T1000 (cell line): ENCODE data around the gene SEMA6B.
"Not testable (repeated sequence)": the region's sequence is repeated elsewhere in the genome, so short reads cannot be mapped to it uniquely, and the experiment has no call there.

Source experiments
- DNase-seq: peaks from one replicate; lab custom pipeline; 2025; ENCODE audit warnings: mixed read lengths; lab: John Stamatoyannopoulos, UW

The SEMA6B gene

GRCh38 chr19:4559569-4559968, at the start of gene SEMA6B:
TSS of gene SEMA6B (minus strand) at chr19:4559684. CDS start at chr19:4558457, 1,227 bp downstream.
- DNase-seq, result no peak

- no peak for DNase-seq
Observed at GRCh38 chr19:4606921-4607678, 47.6 kb upstream of the SEMA6B start.

DNA sequence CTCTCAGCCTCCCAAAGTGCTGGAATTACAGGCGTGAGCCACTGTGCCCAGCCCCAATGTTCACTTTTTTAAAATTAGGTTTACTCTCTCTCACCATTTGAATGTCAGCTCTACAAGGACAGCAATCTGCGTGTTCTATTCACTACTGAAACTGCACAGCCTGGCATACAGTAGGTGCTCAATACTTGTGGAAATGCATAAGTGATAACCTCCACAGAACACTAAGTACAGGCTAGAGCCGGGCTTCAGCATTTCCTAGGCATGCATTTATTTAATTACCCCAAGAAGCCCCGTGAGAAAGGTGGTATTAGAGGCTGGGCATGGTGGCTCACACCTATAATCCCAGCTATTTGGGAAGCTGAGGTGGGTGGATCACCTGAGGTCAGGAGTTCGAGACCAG, 46.7 kb upstream of the SEMA6B start:
- no peak for DNase-seq

- no peak for DNase-seq
Observed at GRCh38 chr19:4604912-4605311, 45.4 kb upstream of the SEMA6B start.

DNA sequence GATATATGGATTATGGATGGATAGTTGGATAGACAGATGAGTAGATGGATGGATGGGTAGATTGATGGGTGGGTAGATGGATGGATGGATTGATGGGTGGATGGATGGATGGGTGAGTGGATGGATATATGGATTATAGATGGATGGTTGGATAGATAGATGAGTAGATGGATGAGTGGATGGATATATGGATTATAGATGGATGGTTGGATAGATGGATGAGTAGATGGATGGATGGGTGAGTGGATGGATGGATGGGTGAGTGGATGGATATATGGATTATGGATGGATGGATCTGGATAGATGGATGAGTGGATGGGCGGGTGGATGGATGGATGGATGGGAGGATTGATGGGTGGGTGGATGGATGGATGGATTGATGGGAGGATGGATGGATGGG, 43.4 kb upstream of the SEMA6B start:
- DNase-seq, result no peak

GRCh38 chr19:4602173-4602788, 42.8 kb upstream of the SEMA6B start:
- DNase-seq, result no peak

- DNase-seq, result no peak
Observed at GRCh38 chr19:4600893-4601292, 41.4 kb upstream of the SEMA6B start.

DNA sequence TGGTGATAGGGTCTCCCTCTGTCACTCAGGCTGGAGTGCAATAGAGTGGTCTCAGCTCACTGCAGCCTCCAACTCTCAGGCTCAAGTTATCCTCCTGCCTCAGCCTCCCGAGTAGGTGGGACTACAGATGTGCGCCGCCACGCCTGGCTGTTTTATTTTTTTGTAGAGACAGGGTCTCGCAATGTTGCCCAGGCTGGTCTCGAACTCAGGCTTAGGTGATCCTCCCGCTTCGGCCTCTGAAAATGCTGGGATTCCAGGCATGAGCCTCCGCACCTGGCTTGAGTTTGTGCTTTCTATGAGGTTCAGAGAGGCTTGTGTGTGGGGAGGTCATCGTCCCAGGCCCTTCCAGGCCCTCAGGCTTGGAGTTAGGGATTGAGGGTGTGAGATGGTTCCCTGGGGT, 40.6 kb upstream of the SEMA6B start:
- no peak for DNase-seq

GRCh38 chr19:4598712-4599111, 39.2 kb upstream of the SEMA6B start:
- no peak for DNase-seq

- DNase-seq, result no peak
Observed at GRCh38 chr19:4597975-4598671, 38.6 kb upstream of the SEMA6B start.

DNA sequence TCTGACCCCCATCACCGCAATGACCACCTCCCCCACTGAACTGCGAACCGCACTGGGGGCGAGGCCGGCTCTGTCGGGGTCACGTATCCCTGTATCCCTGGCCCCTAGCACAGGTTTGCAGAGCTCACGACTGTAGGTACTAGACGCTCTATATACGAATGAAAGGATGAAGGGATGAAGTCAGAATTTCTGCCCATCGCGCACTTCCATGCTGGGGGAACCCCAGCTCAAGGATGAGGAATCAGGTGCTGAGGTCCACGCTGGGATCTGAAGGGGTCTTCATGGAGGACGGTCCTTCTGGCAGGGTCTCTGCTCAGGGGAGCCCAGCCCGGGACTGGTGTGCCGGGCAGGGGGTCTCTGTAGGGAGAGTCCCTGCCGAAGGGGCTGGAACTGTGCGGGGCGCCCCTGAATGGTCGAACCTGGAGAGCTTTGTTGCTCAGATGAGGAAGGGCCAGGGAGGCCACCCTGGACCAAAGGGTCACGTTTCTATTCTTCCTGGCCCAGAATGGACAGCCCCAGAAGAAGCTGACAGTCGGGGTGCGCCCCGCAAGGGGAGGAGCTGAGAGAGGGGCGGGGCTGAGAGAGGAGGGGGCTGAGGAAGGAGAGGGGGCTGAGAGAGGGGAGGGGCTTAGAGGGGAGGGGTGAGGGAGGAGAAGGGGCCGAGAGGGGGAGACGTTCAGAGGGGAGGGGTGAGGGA, 37.9 kb upstream of the SEMA6B start:
- DNase-seq, result no peak

DNA sequence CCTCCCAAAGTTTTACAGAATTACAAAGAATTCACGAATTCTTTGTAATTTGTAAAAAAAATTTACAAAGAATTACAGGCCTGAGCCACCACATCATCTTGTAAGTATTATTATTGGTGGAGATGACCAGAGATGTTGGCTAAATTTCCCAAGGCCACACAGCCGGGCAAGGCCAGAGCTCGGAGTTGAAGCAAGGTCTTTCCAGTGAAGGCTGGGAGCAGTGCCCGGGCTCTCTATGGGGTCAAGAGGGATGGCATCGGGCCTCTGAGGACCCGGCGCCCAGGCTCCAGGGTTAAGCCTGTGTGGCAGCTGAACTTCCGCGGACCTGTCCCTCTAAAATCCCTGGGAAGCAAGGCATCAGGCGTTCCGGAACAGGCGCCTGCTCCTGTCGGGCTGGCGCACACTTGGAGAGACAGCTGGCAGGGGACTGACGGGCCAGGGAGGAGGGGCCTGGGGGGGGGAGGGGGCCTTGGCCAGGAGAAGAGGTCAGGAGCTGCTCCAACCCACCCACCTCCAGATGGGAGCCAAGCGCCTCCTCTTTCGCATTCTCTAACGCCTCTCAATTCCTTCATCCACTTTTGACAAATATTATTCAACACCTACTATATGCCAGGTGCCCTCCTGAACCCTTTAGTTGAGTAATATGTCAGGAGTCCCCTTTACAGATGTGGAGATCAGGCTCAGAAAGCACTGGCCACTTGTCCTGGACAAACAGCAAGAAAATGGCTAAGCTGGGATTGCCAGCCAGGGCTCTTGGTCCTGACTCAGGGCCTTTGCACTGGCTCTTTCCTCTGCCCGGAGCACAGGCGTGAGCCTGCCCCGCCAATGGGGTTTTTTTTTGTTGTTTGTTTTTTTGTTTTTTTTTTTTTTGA, 36.8 kb upstream of the SEMA6B start:
- DNase-seq, result no peak

DNA sequence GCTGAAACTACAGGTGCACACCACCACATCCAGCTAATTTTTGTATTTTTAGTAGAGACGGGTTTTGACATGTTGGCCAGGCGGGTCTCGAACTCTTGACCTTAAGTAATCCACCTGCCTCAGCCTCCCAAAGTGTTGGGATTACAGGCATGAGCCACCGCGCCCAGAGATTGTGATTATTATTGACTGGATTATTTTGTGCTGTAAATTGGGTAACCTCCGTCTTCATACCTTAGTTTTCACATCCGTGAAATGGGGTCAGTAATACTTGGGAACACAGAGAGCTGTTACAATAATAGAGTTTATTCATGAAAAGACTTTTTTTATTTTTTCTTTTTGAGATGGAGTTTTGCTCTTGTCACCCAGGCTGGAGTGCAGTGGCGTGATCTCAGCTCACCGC, 35.7 kb upstream of the SEMA6B start:
- not testable (repeated sequence) for DNase-seq

GRCh38 chr19:4594201-4594600, 34.7 kb upstream of the SEMA6B start:
- no peak for DNase-seq

GRCh38 chr19:4593409-4593851, 33.9 kb upstream of the SEMA6B start:
- DNase-seq, result no peak

DNA sequence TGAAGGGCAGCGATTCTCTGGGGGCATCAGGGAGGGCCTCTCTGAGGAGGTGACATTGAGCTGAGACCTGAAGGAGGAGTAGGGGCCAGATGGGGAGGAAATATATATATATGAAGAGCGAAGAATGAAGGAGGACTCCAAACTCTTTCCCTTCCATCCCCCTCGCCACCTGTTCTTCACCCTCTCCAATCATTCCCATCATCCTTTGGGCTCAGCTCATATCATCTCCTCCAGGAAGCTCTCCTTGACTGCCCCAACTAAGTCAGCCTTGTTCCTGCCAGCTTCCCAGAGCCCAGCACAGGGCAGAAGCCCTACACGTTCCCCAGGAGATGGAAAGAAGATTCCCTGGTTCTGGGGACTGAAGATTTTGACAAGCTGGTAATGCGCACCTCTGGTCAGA, 33.0 kb upstream of the SEMA6B start:
- no peak for DNase-seq

- no peak for DNase-seq
Observed at GRCh38 chr19:4591320-4591719, 31.8 kb upstream of the SEMA6B start.

DNA sequence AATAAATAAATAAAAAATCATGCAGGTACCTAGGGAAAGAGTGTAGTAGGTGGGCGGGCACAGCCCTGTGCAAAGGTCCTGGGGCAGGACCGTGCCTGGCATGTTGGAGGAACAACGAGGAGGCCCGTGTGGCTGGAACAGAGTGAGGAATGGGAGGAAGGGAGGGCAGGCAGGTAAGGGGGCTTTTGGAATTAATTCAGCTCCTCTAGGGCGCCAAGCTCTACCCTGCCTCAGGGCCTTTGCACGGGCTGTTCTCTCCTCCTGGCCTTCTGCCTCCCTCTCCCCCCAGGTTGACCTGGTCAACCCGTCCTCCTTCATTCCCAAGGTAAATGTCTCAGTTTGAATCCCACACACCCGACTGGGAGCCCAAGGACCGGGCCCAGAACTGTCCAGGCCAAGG, 31.1 kb upstream of the SEMA6B start:
- DNase-seq, result no peak

DNA sequence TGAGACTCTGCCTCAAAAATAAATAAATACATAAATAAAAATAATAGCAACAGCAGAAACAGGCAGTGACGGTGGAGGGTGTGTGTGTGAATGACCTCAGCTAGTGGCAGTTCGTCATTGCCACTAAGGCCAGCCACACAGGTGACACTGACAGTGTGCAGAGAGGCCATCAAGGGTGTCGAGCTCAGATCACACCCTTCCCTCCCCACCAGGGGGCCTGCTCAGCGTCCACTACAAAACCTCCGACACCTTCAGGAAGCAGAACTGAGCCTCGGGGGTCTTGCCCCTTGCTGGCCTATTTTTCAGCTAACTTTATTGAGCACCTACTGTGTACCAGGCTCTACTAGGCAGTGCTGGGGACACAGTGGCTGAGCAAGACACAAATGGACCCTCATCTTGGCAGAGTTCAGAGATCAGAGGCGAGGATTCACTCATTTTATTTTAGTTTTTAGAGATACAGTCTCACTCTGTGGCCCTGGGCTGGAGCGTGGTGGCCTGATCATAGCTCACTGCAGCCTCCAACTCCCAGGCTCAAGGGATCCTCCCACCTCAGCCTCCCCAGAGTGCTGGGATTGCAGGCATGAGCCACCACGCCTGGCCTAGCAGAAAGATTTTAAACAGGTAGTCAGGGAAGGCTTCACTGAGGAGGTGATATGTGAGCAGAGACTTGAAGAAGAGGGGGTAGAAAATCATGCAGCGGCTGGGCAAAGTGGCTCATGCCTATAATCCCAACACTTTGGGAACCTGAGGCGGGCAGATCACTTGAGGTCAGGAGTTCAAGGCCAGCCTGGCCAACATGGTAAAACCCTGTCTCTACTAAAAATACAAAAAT, 30.3 kb upstream of the SEMA6B start:
- no peak for DNase-seq

DNA sequence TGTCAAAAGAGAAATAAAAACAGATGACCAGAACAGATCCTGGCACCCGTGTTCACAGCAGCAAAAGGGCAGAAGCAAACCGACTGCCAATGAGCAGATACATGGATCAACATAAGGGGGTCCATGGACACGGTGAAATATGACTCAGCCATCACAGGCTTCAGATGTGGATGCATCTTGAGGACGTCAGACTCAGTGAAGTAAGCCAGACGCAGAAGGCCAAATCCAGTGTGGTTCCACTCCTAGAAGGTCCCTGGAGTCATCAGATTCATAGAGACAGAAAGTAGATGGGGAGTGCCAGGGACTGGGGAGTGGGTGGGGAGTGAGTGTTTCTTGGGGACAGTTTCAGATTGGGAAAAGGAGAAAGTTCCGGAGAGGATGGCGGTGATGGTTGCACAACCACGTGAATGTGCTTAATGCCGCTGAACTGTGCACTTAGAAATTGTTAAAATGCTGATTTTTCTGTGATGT, 28.8 kb upstream of the SEMA6B start:
- DNase-seq, result no peak
